Neural cell (in vitro differentiated cells): ENCODE results near the gene LARGE1. TPM values are rescaled to one million over a fixed set of nuclear protein-coding genes. Genes with fewer than 3 reads are reported as not detected.

ENCODE experiments used
- H2AFZ ChIP-seq: fragments of 200-600, 300-800 bp; sonication (generic), shearing (Covaris generic); 2 replicates; pipeline ENCODE4 v1.6.0; 2014; ENCODE audit warnings: low read depth, mild to moderate bottlenecking, antibody characterized with exemption, low read length, moderate library complexity
- H3F3A ChIP-seq: fragments of 200-600 bp; shearing (Covaris generic); 2 replicates; pipeline ENCODE4 v1.6.1; 2016; ENCODE audit warnings: mild to moderate bottlenecking, moderate library complexity, mixed read lengths, antibody characterized with exemption, low read length; ENCODE audit not compliant: insufficient read depth, poor library complexity, severe bottlenecking
- H3K27ac ChIP-seq: fragments of 200-600, 300-800 bp; sonication (generic), shearing (Covaris generic); 2 replicates; pipeline ENCODE4 v1.5.1; 2014; ENCODE audit warnings: mild to moderate bottlenecking, low read length, moderate library complexity
- H3K27me3 ChIP-seq: fragments of 300-800, 200-600 bp; sonication (generic), shearing (Covaris generic); 2 replicates; pipeline ENCODE4 v1.6.0; 2014; ENCODE audit warnings: mild to moderate bottlenecking, low read depth, low read length, moderate library complexity; ENCODE audit not compliant: insufficient read depth
- H3K36me3 ChIP-seq: fragments of 300-800, 200-600 bp; sonication (generic), shearing (Covaris generic); 2 replicates; pipeline ENCODE4 v1.5.1; 2014; ENCODE audit warnings: mild to moderate bottlenecking, antibody characterized with exemption, low read length, moderate library complexity; ENCODE audit not compliant: insufficient read depth
- H3K4me2 ChIP-seq: fragments of 300-800, 200-600 bp; sonication (generic), shearing (Covaris generic); 2 replicates; pipeline ENCODE4 v1.6.0; 2014; ENCODE audit warnings: mild to moderate bottlenecking, low read length
- H3K4me3 ChIP-seq: fragments of 300-800, 200-600 bp; sonication (generic), shearing (Covaris generic); 2 replicates; pipeline ENCODE4 v1.5.1; 2014; ENCODE audit warnings: mild to moderate bottlenecking, low read length, moderate library complexity
- H3K79me2 ChIP-seq: fragments of 200-600 bp; shearing (Covaris generic); replicated peaks from 2 replicates; pipeline ENCODE4 v1.6.0; 2014; ENCODE audit warnings: mild to moderate bottlenecking, low read length, moderate library complexity; ENCODE audit not compliant: insufficient read depth
- H3K9ac ChIP-seq: fragments of 300-800, 200-600 bp; sonication (generic), shearing (Covaris generic); 2 replicates; pipeline ENCODE4 v1.6.1; 2016; ENCODE audit warnings: mild to moderate bottlenecking, low read length, mixed read lengths
- H3K9me2 ChIP-seq: fragments of 200-600 bp; shearing (Covaris generic); 2 replicates; pipeline ENCODE4 v1.6.1; 2016; ENCODE audit warnings: mild to moderate bottlenecking, low read length, mixed read lengths; ENCODE audit not compliant: insufficient read depth
- H3K9me3 ChIP-seq: fragments of 200-600, 300-800 bp; sonication (generic), shearing (Covaris generic); 2 replicates; pipeline ENCODE4 v1.6.1; 2016; ENCODE audit warnings: mild to moderate bottlenecking, mixed run types, low read length, moderate library complexity, mixed read lengths
- H4K20me1 ChIP-seq: fragments of 200-600 bp; shearing (Covaris generic); 2 replicates; pipeline ENCODE4 v1.6.1; 2016; ENCODE audit warnings: mild to moderate bottlenecking, mixed run types; ENCODE audit not compliant: insufficient read depth
- EP300 ChIP-seq: fragments of 450-650 bp; conservative IDR thresholded peaks from 2 replicates; pipeline ENCODE4 v1.6.1; 2014; ENCODE audit warnings: antibody characterized with exemption, mild to moderate bottlenecking, moderate library complexity; ENCODE audit not compliant: poor library complexity, severe bottlenecking
- EZH2 ChIP-seq: fragments of 200-600, 300-800 bp; shearing (Covaris generic), sonication (generic); IDR thresholded peaks from 2 replicates; pipeline ENCODE4 v1.6.1; 2014; ENCODE audit warnings: antibody characterized with exemption, low read length, borderline replicate concordance, mild to moderate bottlenecking; ENCODE audit not compliant: insufficient read depth, poor library complexity, severe bottlenecking
- MXI1 ChIP-seq: fragments of 450-650 bp; conservative IDR thresholded peaks from 2 replicates; pipeline ENCODE4 v1.6.1; 2014; ENCODE audit warnings: antibody characterized with exemption, mild to moderate bottlenecking; ENCODE audit not compliant: poor library complexity, severe bottlenecking
- POLR2AphosphoS5 ChIP-seq: IDR thresholded peaks from 2 replicates; pipeline ENCODE4 v1.6.1; 2012
- RAD21 ChIP-seq: fragments of 450-650 bp; conservative IDR thresholded peaks from 2 replicates; pipeline ENCODE4 v1.6.1; 2014; ENCODE audit warnings: antibody characterized with exemption, mild to moderate bottlenecking, moderate library complexity
- SMC3 ChIP-seq: fragments of 450-650 bp; conservative IDR thresholded peaks from 2 replicates; pipeline ENCODE4 v1.6.1; 2014; ENCODE audit warnings: antibody characterized with exemption, mild to moderate bottlenecking, moderate library complexity; ENCODE audit not compliant: poor library complexity
- TAF1 ChIP-seq: IDR thresholded peaks from 2 replicates; pipeline ENCODE4 v1.6.1; 2012; ENCODE audit warnings: low read depth
- polyA plus RNA-seq: library from polyadenylated mRNA; depleted of rRNA; stranded (reverse); fragments of >200 nt; gene quantifications from 2 replicates; pipeline ENCODE4 v1.2.3, GENCODE V29; 2014
- TF ChIP-seq, protein P1 (sequence below): fragments of 450-650 bp; IDR thresholded peaks from 2 replicates; pipeline ENCODE4 v1.5.1; 2014; ENCODE audit warnings: antibody characterized with exemption, mild to moderate bottlenecking, moderate library complexity; ENCODE audit not compliant: poor library complexity, severe bottlenecking
- TF ChIP-seq, protein P2 (sequence below): IDR thresholded peaks from 2 replicates; pipeline ENCODE4 v1.6.1; 2012; ENCODE audit warnings: borderline replicate concordance

LARGE1 gene
- polyA plus RNA-seq, 1 donor from 2014 or later = 27.5 TPM

DNA sequence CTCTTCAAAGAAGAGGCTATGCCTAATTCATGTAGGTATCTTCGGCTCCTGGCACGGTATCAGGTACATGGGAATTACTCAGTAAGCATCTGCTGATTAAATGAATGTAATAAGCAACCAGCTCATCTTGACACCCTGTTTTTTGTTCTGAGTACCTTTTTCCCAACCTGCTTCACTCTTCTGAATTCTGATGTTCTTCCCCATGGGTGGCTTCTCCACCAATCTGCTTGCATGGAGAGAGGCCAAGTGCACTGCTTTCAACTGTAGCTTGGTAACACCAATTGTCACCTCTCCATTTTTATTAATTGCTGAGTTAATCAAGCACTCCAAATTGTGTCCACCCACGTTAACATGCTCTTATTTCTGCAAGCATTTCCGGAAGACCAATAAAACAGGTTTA, 40.5 kb downstream of the LARGE1 start:
- no peak overlapping the region for H3K4me2 ChIP-seq
- no peak overlapping the region for H3K9ac ChIP-seq
- no peak for TF ChIP-seq EZH2
- TF ChIP-seq, protein P1, sequence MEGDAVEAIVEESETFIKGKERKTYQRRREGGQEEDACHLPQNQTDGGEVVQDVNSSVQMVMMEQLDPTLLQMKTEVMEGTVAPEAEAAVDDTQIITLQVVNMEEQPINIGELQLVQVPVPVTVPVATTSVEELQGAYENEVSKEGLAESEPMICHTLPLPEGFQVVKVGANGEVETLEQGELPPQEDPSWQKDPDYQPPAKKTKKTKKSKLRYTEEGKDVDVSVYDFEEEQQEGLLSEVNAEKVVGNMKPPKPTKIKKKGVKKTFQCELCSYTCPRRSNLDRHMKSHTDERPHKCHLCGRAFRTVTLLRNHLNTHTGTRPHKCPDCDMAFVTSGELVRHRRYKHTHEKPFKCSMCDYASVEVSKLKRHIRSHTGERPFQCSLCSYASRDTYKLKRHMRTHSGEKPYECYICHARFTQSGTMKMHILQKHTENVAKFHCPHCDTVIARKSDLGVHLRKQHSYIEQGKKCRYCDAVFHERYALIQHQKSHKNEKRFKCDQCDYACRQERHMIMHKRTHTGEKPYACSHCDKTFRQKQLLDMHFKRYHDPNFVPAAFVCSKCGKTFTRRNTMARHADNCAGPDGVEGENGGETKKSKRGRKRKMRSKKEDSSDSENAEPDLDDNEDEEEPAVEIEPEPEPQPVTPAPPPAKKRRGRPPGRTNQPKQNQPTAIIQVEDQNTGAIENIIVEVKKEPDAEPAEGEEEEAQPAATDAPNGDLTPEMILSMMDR = no peak
- no peak for TF ChIP-seq RAD21
- TF ChIP-seq, protein P2, sequence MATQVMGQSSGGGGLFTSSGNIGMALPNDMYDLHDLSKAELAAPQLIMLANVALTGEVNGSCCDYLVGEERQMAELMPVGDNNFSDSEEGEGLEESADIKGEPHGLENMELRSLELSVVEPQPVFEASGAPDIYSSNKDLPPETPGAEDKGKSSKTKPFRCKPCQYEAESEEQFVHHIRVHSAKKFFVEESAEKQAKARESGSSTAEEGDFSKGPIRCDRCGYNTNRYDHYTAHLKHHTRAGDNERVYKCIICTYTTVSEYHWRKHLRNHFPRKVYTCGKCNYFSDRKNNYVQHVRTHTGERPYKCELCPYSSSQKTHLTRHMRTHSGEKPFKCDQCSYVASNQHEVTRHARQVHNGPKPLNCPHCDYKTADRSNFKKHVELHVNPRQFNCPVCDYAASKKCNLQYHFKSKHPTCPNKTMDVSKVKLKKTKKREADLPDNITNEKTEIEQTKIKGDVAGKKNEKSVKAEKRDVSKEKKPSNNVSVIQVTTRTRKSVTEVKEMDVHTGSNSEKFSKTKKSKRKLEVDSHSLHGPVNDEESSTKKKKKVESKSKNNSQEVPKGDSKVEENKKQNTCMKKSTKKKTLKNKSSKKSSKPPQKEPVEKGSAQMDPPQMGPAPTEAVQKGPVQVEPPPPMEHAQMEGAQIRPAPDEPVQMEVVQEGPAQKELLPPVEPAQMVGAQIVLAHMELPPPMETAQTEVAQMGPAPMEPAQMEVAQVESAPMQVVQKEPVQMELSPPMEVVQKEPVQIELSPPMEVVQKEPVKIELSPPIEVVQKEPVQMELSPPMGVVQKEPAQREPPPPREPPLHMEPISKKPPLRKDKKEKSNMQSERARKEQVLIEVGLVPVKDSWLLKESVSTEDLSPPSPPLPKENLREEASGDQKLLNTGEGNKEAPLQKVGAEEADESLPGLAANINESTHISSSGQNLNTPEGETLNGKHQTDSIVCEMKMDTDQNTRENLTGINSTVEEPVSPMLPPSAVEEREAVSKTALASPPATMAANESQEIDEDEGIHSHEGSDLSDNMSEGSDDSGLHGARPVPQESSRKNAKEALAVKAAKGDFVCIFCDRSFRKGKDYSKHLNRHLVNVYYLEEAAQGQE = no peak
- TF ChIP-seq POLR2AphosphoS5 = no peak
- no peak for TF ChIP-seq EP300
- no peak for TF ChIP-seq TAF1
- no peak for TF ChIP-seq MXI1
- TF ChIP-seq SMC3 = no peak
- no peak overlapping the region for H2AFZ ChIP-seq
- no peaks in the 10 kb centered on the region for H3K27me3 ChIP-seq
- H4K20me1 ChIP-seq = no peaks in the 10 kb centered on the region
- no peaks in the 10 kb centered on the region for H3K9me2 ChIP-seq
- H3K4me3 ChIP-seq = no peak overlapping the region
- H3K79me2 ChIP-seq = no peaks in the 10 kb centered on the region
- no peaks in the 10 kb centered on the region for H3K36me3 ChIP-seq
- no peaks in the 10 kb centered on the region for H3K9me3 ChIP-seq
- H3F3A ChIP-seq = no peaks in the 10 kb centered on the region
- no peak overlapping the region for H3K27ac ChIP-seq

DNA sequence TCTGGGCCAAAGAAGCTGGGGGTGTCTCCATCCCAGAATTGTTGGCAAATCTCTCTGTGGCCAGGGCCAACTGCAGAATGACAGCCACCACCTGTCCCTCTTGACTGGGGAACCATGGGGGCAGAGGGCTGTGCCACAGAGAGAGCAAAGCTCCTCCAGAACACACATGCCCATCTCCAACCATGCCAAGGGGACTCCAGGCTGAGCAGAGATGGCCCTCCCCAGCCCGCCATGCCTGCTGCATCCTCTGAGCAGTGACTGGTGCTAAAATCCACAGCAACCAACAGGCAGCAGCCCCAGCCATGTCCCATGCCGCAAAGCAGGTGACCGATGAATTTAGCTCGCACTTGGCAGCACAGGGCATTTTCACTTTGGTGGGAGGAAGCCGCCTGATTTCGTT, 45.0 kb downstream of the LARGE1 start:
- Histone ChIP-seq H3K27me3 (no peaks in the 10 kb centered on the region), H3K79me2 (no peaks in the 10 kb centered on the region), H2AFZ (no peak overlapping the region), H3K9ac (no peak overlapping the region), H3F3A (no peaks in the 10 kb centered on the region), H3K9me3 (no peaks in the 10 kb centered on the region), H3K36me3 (no peaks in the 10 kb centered on the region), H3K27ac (no peak overlapping the region), H4K20me1 (no peaks in the 10 kb centered on the region), H3K9me2 (no peaks in the 10 kb centered on the region), H3K4me2 (no peak overlapping the region), H3K4me3 (no peak overlapping the region)
- TF ChIP-seq EP300 (no peak), SMC3 (no peak), POLR2AphosphoS5 (no peak), RAD21 (no peak), MXI1 (no peak), TAF1 (no peak), EZH2 (no peak)
- TF ChIP-seq, protein P1 = no peak
- TF ChIP-seq, protein P2 = no peak
